Peyer's patch (tissue), 4 donors: ENCODE data around the gene ITPRIP. TPM values are rescaled to one million over a fixed set of nuclear protein-coding genes. Genes with fewer than 3 reads are reported as not detected.

Experiments used
- DNase-seq, 3 donors: peaks; one replicate each; pipeline ENCODE4 v3.0.0-alpha.2; 2017 to 2019
- H3K27ac ChIP-seq, 4 donors: fragments of 200-600 bp; sonication (generic); one replicate each; pipeline ENCODE4 v1.5.1; 2016 to 2019
- H3K27me3 ChIP-seq, 2 donors: fragments of 200-600 bp; sonication (generic); one replicate each; pipeline ENCODE4 v1.5.1; 2019
- H3K36me3 ChIP-seq, 3 donors: fragments of 200-600 bp; sonication (generic); one replicate each; pipeline ENCODE4 v1.5.1; 2016 to 2019
- H3K4me1 ChIP-seq, 4 donors: fragments of 200-600 bp; sonication (generic); one replicate each; pipeline ENCODE4 v1.5.1; 2016 to 2019
- H3K4me3 ChIP-seq, 4 donors: fragments of 200-600 bp; sonication (generic); 1 replicate in 3 of 4; 2 replicates in 1 of 4; pipeline ENCODE4 v1.5.1; 2016 to 2019; ENCODE audit warnings: mild to moderate bottlenecking in 1 of 4
- H3K9me3 ChIP-seq, 4 donors: fragments of 200-600 bp; sonication (generic); one replicate each; pipeline ENCODE4 v1.5.1; 2016 to 2019; ENCODE audit warnings: mild to moderate bottlenecking in 1 of 4
- POLR2A ChIP-seq, 2 donors: fragments of 450-650 bp; IDR thresholded peaks; one replicate each; pipeline ENCODE4 v1.5.1; 2017; ENCODE audit warnings: antibody characterized with exemption in 2 of 2, mild to moderate bottlenecking in 2 of 2, moderate library complexity in 2 of 2
- total RNA-seq, 4 donors: library from RNA; depleted of rRNA; stranded (reverse); fragments of >200 nt; gene quantifications; one replicate each; pipeline ENCODE4 v1.1.0, GENCODE V29; 2016
- TF ChIP-seq, protein P1 (sequence below), 6 experiments: fragments of 450-650 bp in 4 of 6; fragments of 200-600 bp in 2 of 6; sonication (generic) in 1 of 6; IDR thresholded peaks; one replicate each; pipeline ENCODE4 v1.5.1; 2017 to 2019; ENCODE audit warnings: antibody characterized with exemption in 6 of 6, mild to moderate bottlenecking in 3 of 6, moderate library complexity in 1 of 6

Gene ITPRIP
- total RNA-seq, 4 donors from 2014 or later: 2.8 to 9.9 (median 7.7) TPM

DNA sequence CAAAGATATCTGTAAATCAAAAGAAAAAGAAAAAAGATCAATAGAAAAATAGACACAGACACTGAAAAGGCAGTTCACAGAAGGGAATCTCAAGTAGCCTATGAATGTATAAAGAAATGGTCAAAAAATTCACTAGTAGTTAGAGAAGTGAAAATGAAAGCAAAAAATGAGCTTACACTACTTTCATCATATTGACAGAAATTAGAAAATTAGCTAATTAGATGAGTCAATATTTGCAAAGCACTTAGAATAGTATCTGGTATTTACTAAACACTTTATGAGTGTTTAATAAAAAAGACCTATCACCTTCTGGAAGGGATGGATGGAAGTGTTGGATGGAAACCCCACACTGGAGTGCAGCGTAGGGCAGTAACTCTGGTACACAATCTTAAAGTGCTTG, 13.7 kb upstream of the ITPRIP start:
- peak overlapping the region in 3 of 4 donors; percentile 20 to 37 (median 33) for H3K27ac ChIP-seq
- H3K27me3 ChIP-seq: no peaks in the 10 kb centered on the region
- DNase-seq: no peak
- no peak for TF ChIP-seq POLR2A (IDR thresholded peaks at IDR 0.05)
- TF ChIP-seq, protein P1, sequence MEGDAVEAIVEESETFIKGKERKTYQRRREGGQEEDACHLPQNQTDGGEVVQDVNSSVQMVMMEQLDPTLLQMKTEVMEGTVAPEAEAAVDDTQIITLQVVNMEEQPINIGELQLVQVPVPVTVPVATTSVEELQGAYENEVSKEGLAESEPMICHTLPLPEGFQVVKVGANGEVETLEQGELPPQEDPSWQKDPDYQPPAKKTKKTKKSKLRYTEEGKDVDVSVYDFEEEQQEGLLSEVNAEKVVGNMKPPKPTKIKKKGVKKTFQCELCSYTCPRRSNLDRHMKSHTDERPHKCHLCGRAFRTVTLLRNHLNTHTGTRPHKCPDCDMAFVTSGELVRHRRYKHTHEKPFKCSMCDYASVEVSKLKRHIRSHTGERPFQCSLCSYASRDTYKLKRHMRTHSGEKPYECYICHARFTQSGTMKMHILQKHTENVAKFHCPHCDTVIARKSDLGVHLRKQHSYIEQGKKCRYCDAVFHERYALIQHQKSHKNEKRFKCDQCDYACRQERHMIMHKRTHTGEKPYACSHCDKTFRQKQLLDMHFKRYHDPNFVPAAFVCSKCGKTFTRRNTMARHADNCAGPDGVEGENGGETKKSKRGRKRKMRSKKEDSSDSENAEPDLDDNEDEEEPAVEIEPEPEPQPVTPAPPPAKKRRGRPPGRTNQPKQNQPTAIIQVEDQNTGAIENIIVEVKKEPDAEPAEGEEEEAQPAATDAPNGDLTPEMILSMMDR (IDR thresholded peaks at IDR 0.05): no peak
- H3K36me3 ChIP-seq: no peaks in the 10 kb centered on the region
- H3K4me1 ChIP-seq: peaks cover 0 to 21% (median 0%) of the 10 kb centered on the region in 4 donors
- no peak overlapping the region for H3K4me3 ChIP-seq
- no peaks in the 10 kb centered on the region for H3K9me3 ChIP-seq

DNA sequence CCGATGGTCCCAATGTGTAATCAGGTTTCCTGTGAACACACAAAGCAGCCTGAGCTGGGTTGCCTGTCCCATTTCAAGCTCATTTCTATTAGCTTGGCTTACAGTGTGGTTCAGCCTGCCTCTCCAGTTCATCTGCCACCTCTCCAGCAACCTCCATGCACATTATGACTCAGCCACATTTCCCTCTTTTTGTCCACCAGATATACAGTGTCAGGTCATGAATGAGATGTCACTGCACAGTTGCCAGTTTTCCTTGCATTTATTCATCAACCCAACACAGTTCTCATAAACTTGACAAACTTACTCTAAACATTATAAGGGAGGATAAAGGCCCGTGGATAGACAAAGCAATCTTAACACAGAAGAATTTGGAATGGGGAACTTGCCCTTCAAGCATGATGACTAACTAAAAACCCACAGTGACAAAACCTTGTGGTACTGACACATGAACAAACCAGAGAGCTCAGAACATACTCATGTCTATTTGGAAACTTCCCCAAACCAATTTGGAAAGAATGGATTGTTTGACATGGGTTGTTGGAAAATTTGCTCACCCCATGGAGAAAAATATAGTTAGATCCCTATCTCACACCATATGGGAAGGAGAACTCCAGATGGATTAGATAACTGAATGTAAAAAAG, 12.9 kb upstream of the ITPRIP start:
- no peaks in the 10 kb centered on the region for H3K9me3 ChIP-seq
- peak overlapping the region in 2 of 4 donors; percentile 14 to 21 for H3K27ac ChIP-seq
- H3K4me1 ChIP-seq: peaks cover 0 to 21% (median 0%) of the 10 kb centered on the region in 4 donors
- no peaks in the 10 kb centered on the region for H3K36me3 ChIP-seq
- H3K27me3 ChIP-seq: no peaks in the 10 kb centered on the region
- TF ChIP-seq, protein P1 (IDR thresholded peaks at IDR 0.05): no peak
- no peak for TF ChIP-seq POLR2A (IDR thresholded peaks at IDR 0.05)
- H3K4me3 ChIP-seq: no peak overlapping the region
- no peak for DNase-seq

DNA sequence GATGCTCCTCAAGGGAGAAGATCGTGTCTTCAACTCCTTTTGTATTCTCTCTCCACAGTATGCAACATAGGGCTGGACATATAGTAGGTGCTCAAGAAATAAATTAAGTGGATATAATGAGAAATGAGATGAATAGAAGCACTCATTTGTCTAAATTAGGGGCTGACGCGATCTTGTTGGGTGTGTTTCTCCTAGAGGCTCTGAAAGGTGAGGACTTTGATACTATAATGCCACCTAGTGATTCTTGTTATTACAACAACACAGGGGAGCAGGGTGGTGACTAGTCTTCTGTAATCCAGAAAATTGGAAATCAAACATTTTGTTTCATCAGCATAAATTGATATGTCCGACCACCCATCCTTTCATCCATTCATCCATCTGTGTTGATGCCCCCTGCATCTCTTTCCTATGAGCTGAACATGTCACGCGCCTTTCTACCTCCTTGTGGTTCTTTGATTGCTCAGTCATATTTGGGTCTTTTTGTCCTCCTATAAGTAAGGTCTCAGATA, 11.9 kb upstream of the ITPRIP start:
- DNase-seq: peak in 1 of 3 donors; percentile 52
- no peak for TF ChIP-seq POLR2A (IDR thresholded peaks at IDR 0.05)
- TF ChIP-seq, protein P1 (IDR thresholded peaks at IDR 0.05): peak in 5 of 6 experiments; percentile 36 to 89 (median 85)
- no peak overlapping the region for H3K4me3 ChIP-seq

DNA sequence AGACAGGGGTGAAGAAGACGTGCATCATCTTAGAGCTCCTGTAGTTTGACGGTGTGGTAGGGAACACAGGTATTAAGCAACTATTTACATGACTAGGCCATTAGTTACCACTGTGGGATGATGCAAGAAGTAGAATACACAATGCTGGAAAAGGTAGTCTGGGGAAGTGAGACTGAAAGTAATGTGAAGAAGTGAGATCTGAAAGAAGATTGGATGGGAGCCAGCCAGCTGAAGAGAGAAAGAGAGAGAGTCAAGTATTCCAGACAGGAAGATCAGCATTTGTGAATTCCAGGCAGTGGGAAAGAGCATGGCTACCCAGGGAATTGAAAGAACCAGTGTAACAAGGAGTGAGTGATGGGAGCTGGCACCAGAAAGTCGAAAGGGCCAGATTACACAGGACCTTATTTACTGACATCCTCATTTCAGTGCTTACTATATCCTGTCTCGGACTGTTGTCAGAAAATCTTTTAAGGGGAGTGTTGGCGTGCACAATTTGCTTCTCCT, 11.4 kb upstream of the ITPRIP start:
- Histone ChIP-seq H3K27ac (peak overlapping the region; percentile 13 to 53 (median 28)), H3K4me3 (no peak overlapping the region)
- TF ChIP-seq POLR2A (IDR thresholded peaks at IDR 0.05): no peak
- TF ChIP-seq, protein P1 (IDR thresholded peaks at IDR 0.05): no peak

More for the DNA sequence above, 11.9 kb upstream of the ITPRIP start:
- peaks cover 0 to 21% (median 0%) of the 10 kb centered on the region in 4 donors for H3K4me1 ChIP-seq
- no peaks in the 10 kb centered on the region for H3K36me3 ChIP-seq
- peak overlapping the region; percentile 13 to 53 (median 28) for H3K27ac ChIP-seq
- H3K9me3 ChIP-seq: no peaks in the 10 kb centered on the region
- no peaks in the 10 kb centered on the region for H3K27me3 ChIP-seq

DNA sequence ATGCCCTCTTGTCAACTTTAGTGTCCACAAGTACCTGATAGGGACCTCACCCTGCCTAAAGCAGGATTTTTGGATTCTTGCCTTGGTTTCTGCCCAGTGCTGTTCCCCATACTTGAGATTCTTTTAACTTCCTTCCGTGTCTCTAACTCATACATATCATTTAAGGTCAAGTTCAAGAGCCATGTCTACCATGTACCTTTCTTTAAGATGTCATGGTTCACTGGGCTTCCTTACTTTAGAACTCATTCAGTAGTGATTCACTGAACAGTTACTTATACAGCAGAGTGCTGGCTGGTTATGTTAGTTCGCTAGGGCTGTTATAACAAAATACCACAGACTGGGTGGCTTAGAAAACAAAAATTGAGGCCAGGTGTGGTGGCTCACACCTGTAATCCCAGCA, 10.3 kb upstream of the ITPRIP start:
- TF ChIP-seq, protein P1 (IDR thresholded peaks at IDR 0.05): no peak
- no peak for TF ChIP-seq POLR2A (IDR thresholded peaks at IDR 0.05)
- peaks cover 0 to 16% (median 0%) of the 10 kb centered on the region in 4 donors for H3K4me1 ChIP-seq

More for the DNA sequence above, 11.4 kb upstream of the ITPRIP start:
- no peaks in the 10 kb centered on the region for H3K9me3 ChIP-seq
- peaks cover 0 to 21% (median 0%) of the 10 kb centered on the region in 4 donors for H3K4me1 ChIP-seq
- DNase-seq: peak in 1 of 3 donors; percentile 56
- H3K27me3 ChIP-seq: no peaks in the 10 kb centered on the region
- H3K36me3 ChIP-seq: no peaks in the 10 kb centered on the region

More for the DNA sequence above, 10.3 kb upstream of the ITPRIP start:
- H3K9me3 ChIP-seq: no peaks in the 10 kb centered on the region
- no peak overlapping the region for H3K4me3 ChIP-seq
- no peaks in the 10 kb centered on the region for H3K27me3 ChIP-seq
- no peak for DNase-seq
- no peak overlapping the region for H3K27ac ChIP-seq
- H3K36me3 ChIP-seq: no peaks in the 10 kb centered on the region
